HEK293 (cell line): ENCODE data around the gene AGMO.

Experiments
- CTCF ChIA-PET: fragments of 350-600 bp; formaldehyde crosslinking; extraction: SDS; loops from one replicate; lab custom pipeline; 2021; ENCODE audit warnings: antibody characterized with exemption; lab: Yijun Ruan, JAX
- POLR2A ChIA-PET: fragments of 300-600 bp; formaldehyde crosslinking; extraction: SDS; loops from one replicate; lab custom pipeline; 2020; ENCODE audit warnings: antibody characterized with exemption, inconsistent platforms; lab: Yijun Ruan, JAX
- H3K27ac ChIP-seq: fragments of 200-500 bp; sonication (Bioruptor generic); 2 replicates; pipeline ENCODE4 v1.5.1; 2014; ENCODE audit warnings: low read depth, low read length, control low read depth, inconsistent platforms; ENCODE audit errors: extremely low read depth
- H3K36me3 ChIP-seq, 2 experiments: fragments of 200-500 bp in 1 of 2; sonication (Bioruptor generic) in 1 of 2; 1 replicate in 1 of 2; 2 replicates in 1 of 2; pipeline ENCODE4 v1.5.1; 2014 to 2017; ENCODE audit warnings: inconsistent platforms in 2 of 2, low read length in 2 of 2; ENCODE audit not compliant: control insufficient read depth in 2 of 2, insufficient read depth in 1 of 2
- H3K4me1 ChIP-seq: fragments of 200-500 bp; sonication (Bioruptor generic); 2 replicates; pipeline ENCODE4 v1.5.1; 2014; ENCODE audit warnings: mild to moderate bottlenecking, low read length, inconsistent platforms; ENCODE audit not compliant: control insufficient read depth, insufficient read depth
- H3K4me3 ChIP-seq: 2 replicates; pipeline ENCODE4 v1.5.1; 2011; ENCODE audit warnings: low read depth, mild to moderate bottlenecking, control low read depth, low read length, moderate library complexity
- H3K9me3 ChIP-seq: fragments of 200-500 bp; sonication (Bioruptor generic); 2 replicates; pipeline ENCODE4 v1.5.1; 2014; ENCODE audit warnings: low read depth, low read length, inconsistent platforms; ENCODE audit not compliant: control insufficient read depth, insufficient read depth
- BCL11A ChIP-seq: fragments of 450-650 bp; formaldehyde crosslinking; IDR thresholded peaks from 2 replicates; pipeline ENCODE4 v1.5.1; 2016; ENCODE audit warnings: low read depth, missing biosample characterization, missing genetic modification characterization
- EGR2 ChIP-seq: fragments of 450-650 bp; formaldehyde crosslinking; IDR thresholded peaks from 2 replicates; pipeline ENCODE4 v1.5.1; 2016; ENCODE audit warnings: low read depth, missing biosample characterization, missing genetic modification characterization
- GLI2 ChIP-seq: fragments of 450-650 bp; formaldehyde crosslinking; IDR thresholded peaks from 2 replicates; pipeline ENCODE4; 2017; ENCODE audit warnings: missing biosample characterization, missing genetic modification characterization, low read depth, borderline replicate concordance
- KLF9 ChIP-seq: fragments of 450-650 bp; formaldehyde crosslinking; IDR thresholded peaks from 2 replicates; pipeline ENCODE4 v1.5.1; 2016; ENCODE audit warnings: missing biosample characterization, missing genetic modification characterization, low read depth
- MZF1 ChIP-seq: fragments of 450-650 bp; formaldehyde crosslinking; IDR thresholded peaks from 2 replicates; pipeline ENCODE4 v1.5.1; 2017; ENCODE audit warnings: missing biosample characterization, missing genetic modification characterization, borderline replicate concordance
- OVOL3 ChIP-seq: fragments of 450-650 bp; formaldehyde crosslinking; IDR thresholded peaks from 2 replicates; pipeline ENCODE4 v1.5.1; 2016; ENCODE audit warnings: missing biosample characterization, missing genetic modification characterization
- SCRT2 ChIP-seq: fragments of 450-650 bp; formaldehyde crosslinking; IDR thresholded peaks from 2 replicates; pipeline ENCODE4 v1.5.1; 2016; ENCODE audit warnings: missing biosample characterization, missing genetic modification characterization
- TCF7L2 ChIP-seq: IDR thresholded peaks from 2 replicates; pipeline ENCODE4 v1.6.1; 2011; ENCODE audit warnings: low read depth, mild to moderate bottlenecking, inconsistent platforms, low read length, moderate library complexity, borderline replicate concordance
- YY1 ChIP-seq: fragments of 450-650 bp; formaldehyde crosslinking; IDR thresholded peaks from 2 replicates; pipeline ENCODE4 v1.5.1; 2018; ENCODE audit warnings: missing biosample characterization, missing genetic modification characterization
- ZBTB7A ChIP-seq: fragments of 450-650 bp; formaldehyde crosslinking; IDR thresholded peaks from 2 replicates; pipeline ENCODE4 v1.5.1; 2016; ENCODE audit warnings: low read depth, missing biosample characterization, missing genetic modification characterization
- ZNF16 ChIP-seq: fragments of 450-650 bp; formaldehyde crosslinking; IDR thresholded peaks from 2 replicates; pipeline ENCODE4 v1.5.1; 2016; ENCODE audit warnings: low read depth, missing biosample characterization, missing genetic modification characterization
- ZNF174 ChIP-seq: fragments of 450-650 bp; formaldehyde crosslinking; IDR thresholded peaks from 2 replicates; pipeline ENCODE4 v1.5.0; 2017; ENCODE audit warnings: missing biosample characterization, mild to moderate bottlenecking, missing genetic modification characterization
- ZNF202 ChIP-seq: fragments of 450-650 bp; formaldehyde crosslinking; IDR thresholded peaks from 2 replicates; pipeline ENCODE4 v1.5.1; 2016; ENCODE audit warnings: missing biosample characterization, missing genetic modification characterization, borderline replicate concordance
- ZNF266 ChIP-seq: fragments of 450-650 bp; formaldehyde crosslinking; IDR thresholded peaks from 2 replicates; pipeline ENCODE4 v1.5.1; 2016; ENCODE audit warnings: missing biosample characterization, missing genetic modification characterization, low read depth
- ZNF292 ChIP-seq: fragments of 450-650 bp; formaldehyde crosslinking; IDR thresholded peaks from 2 replicates; pipeline ENCODE4 v1.5.1; 2016; ENCODE audit warnings: low read depth, missing biosample characterization, missing genetic modification characterization, borderline replicate concordance
- ZNF416 ChIP-seq: fragments of 450-650 bp; formaldehyde crosslinking; IDR thresholded peaks from 2 replicates; pipeline ENCODE4 v1.5.1; 2016; ENCODE audit warnings: missing biosample characterization, missing genetic modification characterization
- ZNF426 ChIP-seq: fragments of 450-650 bp; formaldehyde crosslinking; IDR thresholded peaks from 2 replicates; pipeline ENCODE4 v1.5.1; 2017; ENCODE audit warnings: missing biosample characterization, missing genetic modification characterization, mild to moderate bottlenecking, inconsistent platforms, moderate library complexity
- ZNF433 ChIP-seq: fragments of 450-650 bp; formaldehyde crosslinking; IDR thresholded peaks from 2 replicates; pipeline ENCODE4 v1.5.1; 2016; ENCODE audit warnings: missing biosample characterization, missing genetic modification characterization, low read depth
- ZNF473 ChIP-seq: fragments of 450-650 bp; formaldehyde crosslinking; IDR thresholded peaks from 2 replicates; pipeline ENCODE4 v1.5.1; 2017; ENCODE audit warnings: missing biosample characterization, missing genetic modification characterization
- ZNF544 ChIP-seq: fragments of 450-650 bp; formaldehyde crosslinking; IDR thresholded peaks from 2 replicates; pipeline ENCODE4 v1.5.0; 2017; ENCODE audit warnings: missing biosample characterization, missing genetic modification characterization
- ZNF571 ChIP-seq: fragments of 450-650 bp; formaldehyde crosslinking; IDR thresholded peaks from 2 replicates; pipeline ENCODE4 v1.5.0; 2017; ENCODE audit warnings: missing biosample characterization, missing genetic modification characterization
- ZNF610 ChIP-seq: fragments of 450-650 bp; formaldehyde crosslinking; IDR thresholded peaks from 2 replicates; pipeline ENCODE4 v1.5.1; 2016; ENCODE audit warnings: missing biosample characterization, missing genetic modification characterization, borderline replicate concordance
- ZNF624 ChIP-seq: fragments of 450-650 bp; formaldehyde crosslinking; IDR thresholded peaks from 2 replicates; pipeline ENCODE4 v1.5.1; 2017; ENCODE audit warnings: missing biosample characterization, missing genetic modification characterization
- ZNF664 ChIP-seq: fragments of 450-650 bp; formaldehyde crosslinking; IDR thresholded peaks from 2 replicates; pipeline ENCODE4 v1.5.1; 2016; ENCODE audit warnings: missing biosample characterization, missing genetic modification characterization
- ZNF670 ChIP-seq: fragments of 450-650 bp; formaldehyde crosslinking; IDR thresholded peaks from 2 replicates; pipeline ENCODE4 v1.5.1; 2016; ENCODE audit warnings: missing biosample characterization, missing genetic modification characterization, low read depth
- ZSCAN23 ChIP-seq: fragments of 450-650 bp; formaldehyde crosslinking; IDR thresholded peaks from 2 replicates; pipeline ENCODE4 v1.5.1; 2016; ENCODE audit warnings: missing biosample characterization, missing genetic modification characterization
- ZXDB ChIP-seq: fragments of 450-650 bp; formaldehyde crosslinking; IDR thresholded peaks from 2 replicates; pipeline ENCODE4 v1.5.1; 2016; ENCODE audit warnings: missing biosample characterization, missing genetic modification characterization
- TF ChIP-seq, protein P1 (sequence below): fragments of 450-650 bp; IDR thresholded peaks from 2 replicates; pipeline ENCODE4 v1.5.1; 2018; ENCODE audit warnings: missing biosample characterization, missing genetic modification characterization
- TF ChIP-seq, protein P2 (sequence below): fragments of 450-650 bp; formaldehyde crosslinking; IDR thresholded peaks from 2 replicates; pipeline ENCODE4 v1.5.1; 2017; ENCODE audit warnings: missing biosample characterization, missing genetic modification characterization
- TF ChIP-seq, protein P3 (sequence below): fragments of 450-650 bp; formaldehyde crosslinking; IDR thresholded peaks from 2 replicates; pipeline ENCODE4 v1.5.1; 2016; ENCODE audit warnings: missing biosample characterization, missing genetic modification characterization, borderline replicate concordance

The AGMO gene

DNA sequence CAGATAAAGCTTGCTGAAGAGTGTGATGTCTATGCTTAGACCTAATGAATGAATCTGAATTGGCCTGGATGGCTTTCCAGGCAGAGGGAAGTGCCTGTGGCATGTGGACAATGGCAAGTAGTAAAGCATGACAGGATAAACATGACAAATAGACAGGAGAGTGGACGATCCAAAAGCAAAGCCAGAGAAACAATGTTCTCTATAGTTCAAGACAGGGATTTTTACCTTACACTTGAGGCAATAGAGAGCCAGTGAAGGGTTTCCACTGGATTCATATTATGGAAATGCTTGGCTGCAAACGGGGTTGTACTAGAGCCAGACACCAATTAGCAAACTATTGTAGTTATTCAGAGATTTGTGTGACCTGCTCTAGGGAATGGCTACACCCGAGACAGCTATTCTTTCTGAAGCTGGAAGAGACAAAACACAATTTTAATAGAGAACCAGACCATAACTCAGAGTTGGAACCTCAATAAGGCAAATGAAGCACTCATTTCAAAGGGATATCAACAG, 2.3 kb downstream of the AGMO start (continued):
- TF ChIP-seq ZNF266 (tag by site-specific recombination): no peak
- TF ChIP-seq BCL11A (tag by site-specific recombination): no peak
- no peak for TF ChIP-seq KLF9 (tag by site-specific recombination)
- TF ChIP-seq ZNF292: no peak
- TF ChIP-seq SCRT2 (tag by site-specific recombination): no peak

DNA sequence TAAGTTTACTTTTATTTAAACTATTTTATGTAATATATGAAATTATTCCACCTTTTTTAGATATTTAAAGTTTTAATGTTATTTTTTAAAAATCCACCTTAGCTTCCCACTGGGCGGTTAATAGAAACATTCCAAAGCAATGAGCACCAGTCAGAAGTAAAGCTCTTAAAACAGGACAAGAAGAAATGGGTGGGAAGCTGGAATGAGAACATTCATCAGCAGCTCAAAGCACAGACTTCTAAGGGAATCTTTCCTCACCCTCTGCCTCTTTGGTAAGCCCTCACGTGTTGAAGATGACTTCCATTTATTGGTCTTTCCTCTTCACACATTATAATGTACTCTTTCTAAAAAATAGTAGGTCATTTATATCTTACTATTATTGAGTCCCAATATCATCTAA, 3.1 kb downstream of the AGMO start:
- no peak overlapping the region for H3K4me3 ChIP-seq
- TF ChIP-seq ZNF433 (tag by site-specific recombination): no peak
- no peak for TF ChIP-seq ZNF664 (tag by site-specific recombination)
- TF ChIP-seq GLI2 (tag by site-specific recombination): no peak
- TF ChIP-seq ZNF624: no peak
- TF ChIP-seq ZNF610 (tag by site-specific recombination): no peak
- TF ChIP-seq, protein P1, sequence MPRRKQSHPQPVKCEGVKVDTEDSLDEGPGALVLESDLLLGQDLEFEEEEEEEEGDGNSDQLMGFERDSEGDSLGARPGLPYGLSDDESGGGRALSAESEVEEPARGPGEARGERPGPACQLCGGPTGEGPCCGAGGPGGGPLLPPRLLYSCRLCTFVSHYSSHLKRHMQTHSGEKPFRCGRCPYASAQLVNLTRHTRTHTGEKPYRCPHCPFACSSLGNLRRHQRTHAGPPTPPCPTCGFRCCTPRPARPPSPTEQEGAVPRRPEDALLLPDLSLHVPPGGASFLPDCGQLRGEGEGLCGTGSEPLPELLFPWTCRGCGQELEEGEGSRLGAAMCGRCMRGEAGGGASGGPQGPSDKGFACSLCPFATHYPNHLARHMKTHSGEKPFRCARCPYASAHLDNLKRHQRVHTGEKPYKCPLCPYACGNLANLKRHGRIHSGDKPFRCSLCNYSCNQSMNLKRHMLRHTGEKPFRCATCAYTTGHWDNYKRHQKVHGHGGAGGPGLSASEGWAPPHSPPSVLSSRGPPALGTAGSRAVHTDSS: no peak
- TF ChIP-seq ZXDB (tag by site-specific recombination): no peak
- TF ChIP-seq ZNF473 (tag by site-specific recombination): no peak
- TF ChIP-seq ZNF670 (tag by site-specific recombination): no peak
- TF ChIP-seq OVOL3: no peak
- no peak for TF ChIP-seq ZNF16 (tag by site-specific recombination)
- no peak for TF ChIP-seq BCL11A (tag by site-specific recombination)
- TF ChIP-seq ZSCAN23: no peak
- no peak for TF ChIP-seq ZNF571 (tag by site-specific recombination)
- no peak for TF ChIP-seq ZNF174
- TF ChIP-seq ZNF426: no peak
- TF ChIP-seq, all 188 proteins: peak for 0
- H3K27ac ChIP-seq: no peak overlapping the region
- CTCF ChIA-PET: no interaction called here
- H3K36me3 ChIP-seq: no peaks in the 10 kb centered on the region
- POLR2A ChIA-PET: no interaction called here
- H3K9me3 ChIP-seq: no peaks in the 10 kb centered on the region
- no peaks in the 10 kb centered on the region for H3K4me1 ChIP-seq

DNA sequence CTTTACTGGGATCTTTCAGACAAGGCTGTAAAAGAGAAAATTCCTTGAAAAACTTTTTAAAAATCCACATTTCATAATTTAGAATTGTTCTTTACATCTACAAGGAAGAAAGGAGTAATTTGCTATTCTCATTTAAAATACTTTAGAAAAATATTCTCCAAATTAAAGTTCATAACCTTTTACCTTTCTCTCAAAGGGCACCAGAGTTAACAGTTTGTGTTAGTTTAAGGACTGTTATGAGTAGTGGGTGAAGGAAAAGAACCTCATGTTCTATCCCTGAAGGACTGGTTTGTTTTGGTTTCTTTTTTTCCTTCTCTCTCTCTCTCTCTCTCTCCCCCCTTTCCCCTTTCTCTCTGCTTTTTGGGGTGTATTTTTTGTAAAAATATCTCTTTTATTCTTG, 4.1 kb downstream of the AGMO start:
- CTCF ChIA-PET: no interaction called here
- POLR2A ChIA-PET: no interaction called here

DNA sequence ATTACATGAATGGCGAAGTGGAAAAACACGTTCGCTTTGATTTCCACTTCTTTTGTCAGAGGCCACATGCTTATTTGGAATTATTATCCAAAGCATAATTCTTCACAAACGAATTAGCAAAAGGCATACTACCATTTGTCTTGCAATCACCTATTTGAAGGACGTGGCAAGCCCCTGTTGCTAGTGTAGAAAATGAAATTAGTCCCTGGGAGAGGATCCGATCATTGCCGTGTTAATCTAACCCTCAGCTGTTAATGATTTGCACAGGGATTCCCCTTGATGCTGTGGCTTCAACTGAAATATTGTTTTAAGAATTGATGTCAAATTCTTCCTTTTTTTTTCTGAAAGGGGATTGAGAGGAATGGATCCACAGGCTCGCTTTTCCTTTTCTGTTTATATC, 4.6 kb downstream of the AGMO start:
- Histone ChIP-seq H3K9me3 (no peaks in the 10 kb centered on the region), H3K36me3 (no peaks in the 10 kb centered on the region), H3K4me1 (no peaks in the 10 kb centered on the region), H3K4me3 (no peak overlapping the region), H3K27ac (no peak overlapping the region)
- POLR2A ChIA-PET: no interaction called here
- CTCF ChIA-PET: no interaction called here
- no peak for TF ChIP-seq MZF1
- TF ChIP-seq, protein P2, sequence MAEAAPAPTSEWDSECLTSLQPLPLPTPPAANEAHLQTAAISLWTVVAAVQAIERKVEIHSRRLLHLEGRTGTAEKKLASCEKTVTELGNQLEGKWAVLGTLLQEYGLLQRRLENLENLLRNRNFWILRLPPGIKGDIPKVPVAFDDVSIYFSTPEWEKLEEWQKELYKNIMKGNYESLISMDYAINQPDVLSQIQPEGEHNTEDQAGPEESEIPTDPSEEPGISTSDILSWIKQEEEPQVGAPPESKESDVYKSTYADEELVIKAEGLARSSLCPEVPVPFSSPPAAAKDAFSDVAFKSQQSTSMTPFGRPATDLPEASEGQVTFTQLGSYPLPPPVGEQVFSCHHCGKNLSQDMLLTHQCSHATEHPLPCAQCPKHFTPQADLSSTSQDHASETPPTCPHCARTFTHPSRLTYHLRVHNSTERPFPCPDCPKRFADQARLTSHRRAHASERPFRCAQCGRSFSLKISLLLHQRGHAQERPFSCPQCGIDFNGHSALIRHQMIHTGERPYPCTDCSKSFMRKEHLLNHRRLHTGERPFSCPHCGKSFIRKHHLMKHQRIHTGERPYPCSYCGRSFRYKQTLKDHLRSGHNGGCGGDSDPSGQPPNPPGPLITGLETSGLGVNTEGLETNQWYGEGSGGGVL (tag by site-specific recombination): no peak
- TF ChIP-seq ZNF416 (tag by site-specific recombination): no peak
- no peak for TF ChIP-seq ZNF664 (tag by site-specific recombination)
- no peak for TF ChIP-seq ZNF544
- TF ChIP-seq TCF7L2: no peak
- no peak for TF ChIP-seq YY1
- no peak for TF ChIP-seq ZBTB7A
- no peak for TF ChIP-seq ZXDB (tag by site-specific recombination)
- TF ChIP-seq, protein P3, sequence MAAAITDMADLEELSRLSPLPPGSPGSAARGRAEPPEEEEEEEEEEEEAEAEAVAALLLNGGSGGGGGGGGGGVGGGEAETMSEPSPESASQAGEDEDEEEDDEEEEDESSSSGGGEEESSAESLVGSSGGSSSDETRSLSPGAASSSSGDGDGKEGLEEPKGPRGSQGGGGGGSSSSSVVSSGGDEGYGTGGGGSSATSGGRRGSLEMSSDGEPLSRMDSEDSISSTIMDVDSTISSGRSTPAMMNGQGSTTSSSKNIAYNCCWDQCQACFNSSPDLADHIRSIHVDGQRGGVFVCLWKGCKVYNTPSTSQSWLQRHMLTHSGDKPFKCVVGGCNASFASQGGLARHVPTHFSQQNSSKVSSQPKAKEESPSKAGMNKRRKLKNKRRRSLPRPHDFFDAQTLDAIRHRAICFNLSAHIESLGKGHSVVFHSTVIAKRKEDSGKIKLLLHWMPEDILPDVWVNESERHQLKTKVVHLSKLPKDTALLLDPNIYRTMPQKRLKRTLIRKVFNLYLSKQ (tag by site-specific recombination): no peak

More for the DNA sequence above, 4.1 kb downstream of the AGMO start:
- Histone ChIP-seq H3K4me1 (no peaks in the 10 kb centered on the region), H3K4me3 (no peak overlapping the region), H3K9me3 (no peaks in the 10 kb centered on the region), H3K27ac (no peak overlapping the region), H3K36me3 (no peaks in the 10 kb centered on the region)
- TF ChIP-seq EGR2 (no peak), ZNF202 (tag by site-specific recombination) (no peak)
